Thyroid gland (tissue), 4 donors: ENCODE measurements around the gene NUP98. TPM values are rescaled to one million over a fixed set of nuclear protein-coding genes. Genes with fewer than 3 reads are reported as not detected.

Source experiments
- DNase-seq, 2 donors: peaks; one replicate each; pipeline ENCODE4 v3.0.0-alpha.2; 2019
- H3K27ac ChIP-seq, 3 donors: fragments of 200-600 bp; sonication (generic); 1 replicate in 2 of 3; 2 replicates in 1 of 3; pipeline ENCODE4 v1.5.1; 2016 to 2019; ENCODE audit warnings: mild to moderate bottlenecking in 1 of 3, moderate library complexity in 1 of 3
- H3K27me3 ChIP-seq: fragments of 200-600 bp; sonication (generic); one replicate; pipeline ENCODE4 v1.5.1; 2019
- H3K36me3 ChIP-seq, 2 donors: fragments of 200-600 bp; sonication (generic); one replicate each; pipeline ENCODE4 v1.5.1; 2016 to 2019
- H3K4me1 ChIP-seq, 2 donors: fragments of 200-600 bp; sonication (generic); one replicate each; pipeline ENCODE4 v1.5.1; 2017 to 2019
- H3K4me3 ChIP-seq, 3 donors: fragments of 200-600 bp; sonication (generic); replicated peaks in 1 of 3; 1 replicate in 2 of 3; 2 replicates in 1 of 3; pipeline ENCODE4 v1.5.1; 2016; ENCODE audit warnings: mild to moderate bottlenecking in 1 of 3
- H3K9me3 ChIP-seq: fragments of 200-600 bp; sonication (generic); one replicate; pipeline ENCODE4 v1.5.1; 2017
- POLR2A ChIP-seq, 2 donors: fragments of 450-650 bp; IDR thresholded peaks; one replicate each; pipeline ENCODE4 v1.6.1; 2017; ENCODE audit warnings: antibody characterized with exemption in 2 of 2, mild to moderate bottlenecking in 2 of 2, moderate library complexity in 1 of 2
- WGBS, 2 donors: methylation state at CpG; one replicate each; pipeline ENCODE4 v1.1.5; 2017; 5-methylcytosine and 5-hydroxymethylcytosine counted together
- intact Hi-C: fragments of 100-400 bp; cut with DNase I; formaldehyde crosslinking; loops from one replicate; pipeline ENCODE4 v1.15.1; 2023
- total RNA-seq, 4 donors: library from RNA; depleted of rRNA; stranded (reverse); fragments of >200 nt; gene quantifications; one replicate each; pipeline ENCODE4 v1.2.3, GENCODE V29; 2016
- TF ChIP-seq, protein P1 (sequence below), 6 experiments: fragments of 200-600 bp in 3 of 6; fragments of 450-650 bp in 3 of 6; sonication (generic) in 3 of 6; IDR thresholded peaks; one replicate each; pipeline ENCODE4 v1.5.1; 2016 to 2019; ENCODE audit warnings: antibody characterized with exemption in 6 of 6, mild to moderate bottlenecking in 2 of 6, inconsistent platforms in 1 of 6, moderate library complexity in 1 of 6

The NUP98 gene
- total RNA-seq, 4 donors from 2014 or later = 117 to 188 (median 160) TPM

GRCh38 chr11:3669128-3669527, 128.2 kb downstream of the NUP98 start:
- WGBS, 2 donors = 99 to 100% methylated on average over 7 of the region's 7 CpGs
- H3K36me3 ChIP-seq = peaks cover 4 to 40% of the 10 kb centered on the region in 2 donors

GRCh38 chr11:3667149-3668035, 130.0 kb downstream of the NUP98 start:
- no peak for DNase-seq

More at GRCh38 chr11:3669128-3669527, 128.2 kb downstream of the NUP98 start:
- no peak for TF ChIP-seq POLR2A (IDR thresholded peaks at IDR 0.05)
- TF ChIP-seq, protein P1, sequence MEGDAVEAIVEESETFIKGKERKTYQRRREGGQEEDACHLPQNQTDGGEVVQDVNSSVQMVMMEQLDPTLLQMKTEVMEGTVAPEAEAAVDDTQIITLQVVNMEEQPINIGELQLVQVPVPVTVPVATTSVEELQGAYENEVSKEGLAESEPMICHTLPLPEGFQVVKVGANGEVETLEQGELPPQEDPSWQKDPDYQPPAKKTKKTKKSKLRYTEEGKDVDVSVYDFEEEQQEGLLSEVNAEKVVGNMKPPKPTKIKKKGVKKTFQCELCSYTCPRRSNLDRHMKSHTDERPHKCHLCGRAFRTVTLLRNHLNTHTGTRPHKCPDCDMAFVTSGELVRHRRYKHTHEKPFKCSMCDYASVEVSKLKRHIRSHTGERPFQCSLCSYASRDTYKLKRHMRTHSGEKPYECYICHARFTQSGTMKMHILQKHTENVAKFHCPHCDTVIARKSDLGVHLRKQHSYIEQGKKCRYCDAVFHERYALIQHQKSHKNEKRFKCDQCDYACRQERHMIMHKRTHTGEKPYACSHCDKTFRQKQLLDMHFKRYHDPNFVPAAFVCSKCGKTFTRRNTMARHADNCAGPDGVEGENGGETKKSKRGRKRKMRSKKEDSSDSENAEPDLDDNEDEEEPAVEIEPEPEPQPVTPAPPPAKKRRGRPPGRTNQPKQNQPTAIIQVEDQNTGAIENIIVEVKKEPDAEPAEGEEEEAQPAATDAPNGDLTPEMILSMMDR (IDR thresholded peaks at IDR 0.05) = no peak
- DNase-seq = no peak
- Histone ChIP-seq H3K27ac (no peak overlapping the region), H3K27me3 (no peaks in the 10 kb centered on the region), H3K4me3 (no peak overlapping the region), H3K9me3 (no peaks in the 10 kb centered on the region), H3K4me1 (no peaks in the 10 kb centered on the region)
- intact Hi-C loops = no loop called here

DNA sequence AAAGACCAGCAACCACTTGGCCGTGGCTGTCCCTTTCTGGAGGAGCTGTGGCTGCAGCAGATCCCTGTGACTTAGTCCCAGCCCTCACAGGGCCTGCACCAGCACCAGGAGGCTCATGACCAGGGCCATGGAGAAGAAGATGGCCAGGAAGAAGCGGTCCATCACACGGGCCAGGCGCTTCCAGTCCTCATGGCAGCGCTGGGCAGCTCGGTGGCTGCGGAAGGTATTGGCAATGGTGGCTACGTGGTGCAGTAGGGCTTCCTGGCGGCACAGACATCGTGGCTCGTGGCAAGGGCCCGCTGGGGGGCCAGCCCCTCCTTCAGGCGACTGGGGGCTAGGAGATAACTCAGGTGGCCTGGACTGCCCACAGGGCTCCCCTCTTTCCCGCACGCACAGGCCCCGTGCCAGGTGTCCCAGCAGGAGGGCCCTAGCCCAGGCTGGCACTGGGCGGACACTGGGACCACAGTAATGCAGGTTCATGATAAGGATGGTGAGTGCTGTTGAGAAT, 131.3 kb downstream of the NUP98 start:
- TF ChIP-seq, protein P1 (IDR thresholded peaks at IDR 0.05) = no peak
- TF ChIP-seq POLR2A (IDR thresholded peaks at IDR 0.05) = no peak
- Histone ChIP-seq H3K4me3 (no peak overlapping the region), H3K9me3 (no peaks in the 10 kb centered on the region), H3K27ac (no peak overlapping the region), H3K4me1 (no peaks in the 10 kb centered on the region), H3K36me3 (peaks cover 0 to 24% of the 10 kb centered on the region in 2 donors), H3K27me3 (no peaks in the 10 kb centered on the region)
- no peak for DNase-seq
- intact Hi-C loops = no loop called here
- 87 to 97% methylated on average over 3 to 15 of the region's 17 CpGs for WGBS, 2 donors

More at GRCh38 chr11:3667149-3668035, 130.0 kb downstream of the NUP98 start:
- H3K36me3 ChIP-seq = peaks cover 0 to 28% of the 10 kb centered on the region in 2 donors
- TF ChIP-seq, protein P1 (IDR thresholded peaks at IDR 0.05) = no peak
- TF ChIP-seq POLR2A (IDR thresholded peaks at IDR 0.05) = no peak
- 96 to 97% methylated on average over 81 to 87 of the region's 89 CpGs for WGBS, 2 donors
- no peaks in the 10 kb centered on the region for H3K27me3 ChIP-seq
- no peaks in the 10 kb centered on the region for H3K9me3 ChIP-seq
- intact Hi-C loops = no loop called here
- H3K27ac ChIP-seq = no peak overlapping the region
- no peaks in the 10 kb centered on the region for H3K4me1 ChIP-seq
- H3K4me3 ChIP-seq = no peak overlapping the region

- peaks cover 0 to 23% of the 10 kb centered on the region in 2 donors for H3K36me3 ChIP-seq
- intact Hi-C loops = no loop called here
These were observed 131.9 kb downstream of the NUP98 start for GRCh38 chr11:3665336-3666022.

More at GRCh38 chr11:3665336-3666022, 131.9 kb downstream of the NUP98 start:
- Histone ChIP-seq H3K4me1 (no peaks in the 10 kb centered on the region), H3K9me3 (no peaks in the 10 kb centered on the region), H3K27ac (no peak overlapping the region), H3K4me3 (no peak overlapping the region), H3K27me3 (no peaks in the 10 kb centered on the region)
- 83 to 97% methylated on average over 6 of the region's 6 CpGs for WGBS, 2 donors
- DNase-seq = no peak
- TF ChIP-seq POLR2A (IDR thresholded peaks at IDR 0.05) = no peak
- TF ChIP-seq, protein P1 (IDR thresholded peaks at IDR 0.05) = no peak
